ENCODE measurements around the gene REPIN1. TPM values are rescaled to one million over a fixed set of nuclear protein-coding genes. Genes with fewer than 3 reads are reported as not detected.

REPIN1 gene
- total RNA-seq, 1 donor from 2014 or later, result 224 TPM

DNA sequence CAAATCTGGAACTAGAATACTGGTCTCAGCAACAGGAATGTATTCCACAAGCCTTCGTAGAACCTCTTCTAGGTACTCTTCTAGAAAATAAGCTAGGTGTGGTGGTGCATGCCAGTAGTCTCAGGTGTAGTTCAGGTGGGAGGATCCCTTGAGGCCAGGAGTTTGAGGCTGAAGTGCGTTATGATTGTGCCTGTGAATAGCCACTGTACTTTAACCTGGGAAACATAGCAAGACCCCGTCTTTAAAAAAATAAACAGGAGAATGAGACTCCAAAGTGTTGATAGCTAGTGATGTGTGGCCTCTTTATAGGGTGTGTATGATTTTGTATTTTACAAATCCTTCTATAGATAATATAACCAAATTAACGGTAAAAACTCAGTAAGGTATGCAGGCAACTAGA is 9.0 kb downstream of the REPIN1 start:
- no peaks in the 10 kb centered on the region for H3K27me3 Mint-ChIP-seq (ENCODE audit: low read depth)
- H3K4me3 Mint-ChIP-seq, result peak overlapping the region; percentile 89
- peak overlapping the region; percentile 96 for H3K27ac Mint-ChIP-seq (ENCODE audit: unreplicated experiment)
- H3K9me3 Mint-ChIP-seq, result no peaks in the 10 kb centered on the region
- H3K4me1 Mint-ChIP-seq, result peaks cover 63% of the 10 kb centered on the region
- DNase-seq (ENCODE audit: low read depth, low spot score), result no peak
- H3K36me3 Mint-ChIP-seq (ENCODE audit: low read depth), result peaks cover 9% of the 10 kb centered on the region
- TF ChIP-seq, protein P1, sequence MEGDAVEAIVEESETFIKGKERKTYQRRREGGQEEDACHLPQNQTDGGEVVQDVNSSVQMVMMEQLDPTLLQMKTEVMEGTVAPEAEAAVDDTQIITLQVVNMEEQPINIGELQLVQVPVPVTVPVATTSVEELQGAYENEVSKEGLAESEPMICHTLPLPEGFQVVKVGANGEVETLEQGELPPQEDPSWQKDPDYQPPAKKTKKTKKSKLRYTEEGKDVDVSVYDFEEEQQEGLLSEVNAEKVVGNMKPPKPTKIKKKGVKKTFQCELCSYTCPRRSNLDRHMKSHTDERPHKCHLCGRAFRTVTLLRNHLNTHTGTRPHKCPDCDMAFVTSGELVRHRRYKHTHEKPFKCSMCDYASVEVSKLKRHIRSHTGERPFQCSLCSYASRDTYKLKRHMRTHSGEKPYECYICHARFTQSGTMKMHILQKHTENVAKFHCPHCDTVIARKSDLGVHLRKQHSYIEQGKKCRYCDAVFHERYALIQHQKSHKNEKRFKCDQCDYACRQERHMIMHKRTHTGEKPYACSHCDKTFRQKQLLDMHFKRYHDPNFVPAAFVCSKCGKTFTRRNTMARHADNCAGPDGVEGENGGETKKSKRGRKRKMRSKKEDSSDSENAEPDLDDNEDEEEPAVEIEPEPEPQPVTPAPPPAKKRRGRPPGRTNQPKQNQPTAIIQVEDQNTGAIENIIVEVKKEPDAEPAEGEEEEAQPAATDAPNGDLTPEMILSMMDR (conservative IDR thresholded peaks at IDR 0.05), result no peak

DNA sequence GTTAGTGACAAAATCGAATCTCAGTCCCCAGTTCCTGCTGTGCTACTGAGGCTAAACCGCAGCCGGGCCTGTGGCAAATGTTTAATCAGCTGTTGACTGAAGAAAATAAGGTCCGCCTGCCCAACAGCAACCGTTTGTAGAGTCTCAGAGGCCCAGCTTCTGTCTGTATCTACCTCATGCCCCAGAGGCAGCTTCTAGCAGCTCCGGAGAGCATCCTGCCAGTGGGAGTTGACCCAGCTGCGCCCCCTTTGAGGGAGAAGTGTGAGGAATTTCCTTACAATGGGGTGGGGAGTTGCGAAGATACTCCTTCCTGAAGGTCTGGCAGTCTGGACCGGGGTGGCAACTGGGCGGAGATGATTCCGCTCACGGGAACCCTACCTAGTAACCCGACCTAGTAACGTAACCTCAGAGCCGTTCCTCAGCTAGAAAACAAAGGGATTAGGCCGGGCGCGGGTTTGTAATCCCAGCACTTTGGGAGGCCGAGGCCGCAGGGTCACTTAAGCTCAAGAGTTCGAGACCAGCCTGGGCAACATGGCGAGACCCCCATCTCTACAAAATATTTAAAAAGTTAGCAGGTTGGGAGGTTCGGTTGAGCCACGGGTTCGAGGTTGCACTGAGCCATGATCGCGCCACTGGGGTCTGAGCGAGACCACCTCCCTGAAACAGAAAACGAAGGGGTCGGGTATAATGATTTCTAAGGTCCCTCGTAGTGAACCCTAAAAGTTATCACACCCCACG is 9.7 kb downstream of the REPIN1 start:
- H3K36me3 Mint-ChIP-seq (ENCODE audit: low read depth), result peaks cover 9% of the 10 kb centered on the region
- TF ChIP-seq, protein P1 (conservative IDR thresholded peaks at IDR 0.05), result peak; percentile 31
- DNase-seq (ENCODE audit: low read depth, low spot score), result peak; percentile 55
- H3K4me3 Mint-ChIP-seq, result peak overlapping the region; percentile 89
- no peaks in the 10 kb centered on the region for H3K9me3 Mint-ChIP-seq
- H3K4me1 Mint-ChIP-seq, result peaks cover 69% of the 10 kb centered on the region
- H3K27ac Mint-ChIP-seq (ENCODE audit: unreplicated experiment), result peak overlapping the region; percentile 96
- no peaks in the 10 kb centered on the region for H3K27me3 Mint-ChIP-seq (ENCODE audit: low read depth)

DNA sequence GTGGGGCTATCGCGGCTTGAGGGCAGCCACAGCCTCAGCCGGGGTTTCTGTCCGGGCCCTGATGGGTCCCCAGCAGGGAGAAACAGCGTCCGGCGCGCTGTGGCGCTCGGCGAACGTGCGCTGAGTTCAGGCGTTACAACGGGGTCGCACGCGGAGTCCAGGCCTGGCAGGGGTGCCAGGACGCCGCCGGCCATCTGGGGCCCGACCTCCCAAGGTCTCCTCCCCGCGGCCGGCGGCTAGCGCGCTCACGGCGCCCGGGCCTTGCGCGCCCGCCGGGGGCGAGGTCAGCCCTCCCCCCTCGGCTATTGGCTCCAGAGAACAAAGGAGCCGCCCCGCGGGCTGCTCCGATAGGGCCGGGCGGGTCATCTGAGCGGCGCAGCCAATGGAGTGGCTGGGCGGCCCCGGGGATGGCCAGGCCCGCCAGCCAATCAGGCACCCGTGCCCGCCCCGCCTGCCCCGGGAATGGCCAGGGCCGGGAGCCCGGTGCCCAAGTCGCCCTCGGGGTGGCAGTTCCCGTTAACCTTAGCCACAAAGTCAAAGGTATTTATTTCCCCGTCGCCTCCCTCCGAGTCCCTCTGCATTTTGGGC is 10.3 kb downstream of the REPIN1 start, which contains the start of gene ZNF775:
ZNF775 (plus strand) TSS at position 478 of the 588 bp plus-strand sequence. CDS start 9,141 bp downstream, outside the sequence.
- H3K4me1 Mint-ChIP-seq, result peaks cover 70% of the 10 kb centered on the region
- TF ChIP-seq, protein P1 (conservative IDR thresholded peaks at IDR 0.05), result no peak

DNA sequence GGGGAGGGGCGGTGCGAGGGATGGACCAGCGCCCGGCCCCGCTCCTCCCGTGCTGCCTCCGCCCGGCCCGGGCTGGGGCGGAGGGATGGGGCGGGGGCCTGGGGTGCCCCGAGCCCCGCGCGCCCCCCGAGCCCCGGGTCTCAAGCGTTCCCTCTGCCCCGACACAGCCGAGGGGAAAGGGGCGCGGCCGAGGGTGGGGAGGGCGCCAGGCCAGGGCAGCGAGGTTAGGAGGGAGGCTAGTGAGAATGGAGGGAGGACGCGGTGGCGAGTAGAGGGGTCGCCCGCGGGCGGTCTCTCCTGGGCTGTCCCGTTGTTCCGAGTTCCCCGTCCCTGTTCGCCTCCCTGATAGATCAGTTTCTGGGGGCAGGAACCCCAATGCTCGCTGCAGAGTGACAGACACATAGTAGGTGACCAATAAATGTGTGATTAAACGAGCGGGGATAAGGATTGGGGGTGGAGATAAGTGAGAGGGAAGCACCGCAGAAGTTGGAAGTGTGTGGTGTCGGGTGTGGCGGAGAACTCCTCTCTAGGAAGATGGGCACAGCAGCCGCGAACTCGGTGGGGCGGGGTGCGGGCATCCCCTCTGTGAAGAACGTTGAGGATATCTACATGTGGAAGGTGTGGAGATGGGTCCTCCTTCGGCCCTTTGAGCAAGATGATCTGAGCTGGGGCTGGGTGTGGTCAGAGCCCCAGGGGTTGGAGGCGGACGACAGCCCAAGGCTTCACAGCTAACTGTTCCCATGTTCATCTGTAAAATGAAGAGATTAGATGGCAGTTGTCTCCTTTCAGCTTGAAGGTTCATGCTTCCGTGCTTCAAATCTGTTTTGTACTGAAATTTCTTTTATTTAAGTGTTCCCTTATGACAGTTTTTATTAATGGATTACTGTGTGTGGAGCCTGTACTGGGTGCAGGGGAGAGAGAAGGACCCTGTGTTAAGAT is 11.1 kb downstream of the REPIN1 start:
- Mint-ChIP-seq H3K4me1 (peaks cover 74% of the 10 kb centered on the region), H3K36me3 (ENCODE audit: low read depth) (no peaks in the 10 kb centered on the region), H3K4me3 (peak overlapping the region; percentile 99), H3K27ac (ENCODE audit: unreplicated experiment) (peak overlapping the region; percentile 98), H3K9me3 (no peaks in the 10 kb centered on the region), H3K27me3 (ENCODE audit: low read depth) (no peaks in the 10 kb centered on the region)
- TF ChIP-seq, protein P1 (conservative IDR thresholded peaks at IDR 0.05), result no peak
- DNase-seq (ENCODE audit: low read depth, low spot score), result peak; percentile 43

More for the DNA sequence above, 10.3 kb downstream of the REPIN1 start, which contains the start of gene ZNF775:
- peak within 1 kb of the TSS; percentile 99 for H3K4me3 Mint-ChIP-seq
- H3K36me3 Mint-ChIP-seq (ENCODE audit: low read depth), result peaks cover 4% of the 10 kb centered on the region
- peak; percentile 85 for DNase-seq (ENCODE audit: low read depth, low spot score)
- no peaks in the 10 kb centered on the region for H3K9me3 Mint-ChIP-seq
- peak within 1 kb of the TSS; percentile 98 for H3K27ac Mint-ChIP-seq (ENCODE audit: unreplicated experiment)
- H3K27me3 Mint-ChIP-seq (ENCODE audit: low read depth), result no peaks in the 10 kb centered on the region

DNA sequence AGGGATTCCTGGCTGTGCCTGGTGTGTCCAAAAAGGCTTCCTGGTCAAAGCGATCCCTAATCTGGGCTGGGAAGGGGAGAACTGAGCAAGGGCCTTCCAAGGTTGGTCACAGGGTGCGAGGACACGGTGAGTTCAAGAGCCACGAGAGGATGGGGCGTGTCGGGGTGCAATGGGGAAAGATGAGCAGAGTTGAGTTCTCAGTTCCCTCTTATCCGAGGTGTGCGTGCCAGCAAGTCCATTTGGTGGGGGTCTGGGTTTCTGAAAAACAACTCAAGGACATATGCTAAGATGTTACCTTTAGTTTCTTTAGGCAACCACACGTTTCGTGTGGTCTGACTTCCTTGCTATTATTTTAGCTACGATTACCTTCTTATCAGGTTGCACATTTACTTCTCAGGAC is 11.8 kb downstream of the REPIN1 start:
- peak overlapping the region; percentile 99 for H3K4me3 Mint-ChIP-seq
- no peaks in the 10 kb centered on the region for H3K36me3 Mint-ChIP-seq (ENCODE audit: low read depth)
- peak overlapping the region; percentile 98 for H3K27ac Mint-ChIP-seq (ENCODE audit: unreplicated experiment)
- no peaks in the 10 kb centered on the region for H3K27me3 Mint-ChIP-seq (ENCODE audit: low read depth)
- H3K4me1 Mint-ChIP-seq, result peaks cover 81% of the 10 kb centered on the region
- no peak for DNase-seq (ENCODE audit: low read depth, low spot score)
- TF ChIP-seq, protein P1 (conservative IDR thresholded peaks at IDR 0.05), result no peak
- H3K9me3 Mint-ChIP-seq, result no peaks in the 10 kb centered on the region

Data from neural crest cell (in vitro differentiated cells).